SJSA1 (cell line): ENCODE measurements around the gene INTS7. TPM values are rescaled to one million over a fixed set of nuclear protein-coding genes. Genes with fewer than 3 reads are reported as not detected.
"Not testable (repeated sequence)": the region's sequence is repeated elsewhere in the genome, so short reads cannot be mapped to it uniquely, and the experiment has no call there.

Experiments used
- DNase-seq, 2 experiments: peaks; one replicate each; pipeline ENCODE4 v3.0.0-alpha.2; 2015 to 2020; ENCODE audit warnings: low spot score in 2 of 2, low read depth in 1 of 2
- H3K27ac ChIP-seq: fragments of 250-450 bp; sonication (Bioruptor Pico); 2 replicates; pipeline ENCODE4 v1.5.1; 2020; ENCODE audit warnings: mild to moderate bottlenecking, moderate library complexity
- H3K27me3 ChIP-seq: fragments of 250-450 bp; sonication (Bioruptor Pico); replicated peaks from 2 replicates; pipeline ENCODE4 v1.5.1; 2020; ENCODE audit warnings: mild to moderate bottlenecking, moderate library complexity
- H3K36me3 ChIP-seq: fragments of 250-450 bp; sonication (Bioruptor Pico); 2 replicates; pipeline ENCODE4 v1.5.1; 2020; ENCODE audit warnings: mild to moderate bottlenecking
- H3K4me1 ChIP-seq: fragments of 250-450 bp; sonication (Bioruptor Pico); replicated peaks from 2 replicates; pipeline ENCODE4 v1.6.1; 2021; ENCODE audit warnings: mild to moderate bottlenecking
- H3K4me3 ChIP-seq: fragments of 250-450 bp; sonication (Bioruptor Pico); 2 replicates; pipeline ENCODE4 v1.5.1; 2020; ENCODE audit warnings: mild to moderate bottlenecking
- H3K9me3 ChIP-seq: fragments of 250-450 bp; sonication (Bioruptor Pico); replicated peaks from 2 replicates; pipeline ENCODE4 v1.5.1; 2020; ENCODE audit warnings: mild to moderate bottlenecking
- total RNA-seq: library from RNA; depleted of rRNA; stranded (reverse); fragments of >200 nt; shearing (Covaris generic); gene quantifications from 2 replicates; pipeline ENCODE4 v1.2.3, GENCODE V29; 2014

Gene INTS7
- total RNA-seq, 1 experiment from 2014 or later, result 28.8 TPM

DNA sequence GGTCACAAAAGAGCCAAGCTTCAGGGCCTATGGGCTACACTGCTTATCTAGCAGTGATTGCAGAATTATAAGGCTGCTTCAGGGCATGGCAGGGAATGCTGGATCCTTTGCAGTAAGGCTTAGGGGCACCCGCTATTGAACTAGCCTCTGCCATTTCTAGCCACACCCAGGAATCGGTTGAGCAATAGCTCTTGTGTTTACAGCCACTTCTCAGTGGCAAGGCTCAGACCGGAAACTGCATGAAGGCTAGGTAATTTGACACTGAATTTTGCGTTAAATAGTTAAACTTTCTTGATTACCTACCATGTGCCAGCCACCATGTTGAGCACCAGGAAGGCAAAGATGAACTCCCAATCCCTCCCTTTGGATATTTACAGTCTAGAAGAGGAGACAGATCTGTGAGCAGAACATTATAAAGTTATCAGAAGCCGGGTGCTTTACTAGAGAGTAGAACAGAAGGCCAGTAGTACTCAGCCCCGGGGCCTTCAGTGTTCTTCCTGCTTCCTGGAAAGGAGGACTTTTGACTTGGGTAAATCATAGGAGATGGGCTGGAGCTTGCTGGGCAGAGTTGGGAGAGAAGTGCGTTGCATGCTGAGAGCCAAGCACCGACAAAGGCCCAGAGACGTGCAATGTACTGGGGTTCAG, 106.2 kb downstream of the INTS7 start:
- DNase-seq, result no peak

DNA sequence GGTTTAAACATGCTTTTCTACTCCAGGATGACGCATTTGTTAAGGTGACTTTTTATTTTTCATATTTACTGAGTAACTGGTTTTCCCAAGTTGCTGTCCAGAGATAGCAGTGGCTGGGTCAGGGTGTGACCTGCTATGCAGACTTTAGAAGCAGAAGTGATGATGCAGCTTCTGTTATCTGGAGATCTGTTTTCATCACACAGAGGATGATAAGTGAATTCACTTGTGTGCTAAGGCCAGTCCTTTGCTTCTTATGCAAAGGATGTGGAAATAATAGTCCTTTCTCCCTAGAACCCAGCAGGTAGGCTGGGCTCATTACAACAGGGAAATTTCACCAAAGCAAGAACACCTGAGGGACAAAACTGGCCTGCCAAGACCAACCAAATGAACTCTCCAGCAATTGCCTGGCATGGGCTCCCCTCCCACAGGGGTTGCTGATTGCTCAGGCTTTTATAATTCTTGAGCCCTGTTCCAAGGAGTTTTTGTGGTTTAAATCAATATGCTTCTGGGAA, 107.0 kb downstream of the INTS7 start:
- no peak for DNase-seq
- Histone ChIP-seq H3K27ac (no peak overlapping the region), H3K9me3 (no peaks in the 10 kb centered on the region), H3K4me3 (no peak overlapping the region), H3K4me1 (no peaks in the 10 kb centered on the region), H3K36me3 (no peaks in the 10 kb centered on the region), H3K27me3 (no peaks in the 10 kb centered on the region)

More for the DNA sequence above, 106.2 kb downstream of the INTS7 start:
- Histone ChIP-seq H3K4me3 (no peak overlapping the region), H3K27me3 (no peaks in the 10 kb centered on the region), H3K27ac (no peak overlapping the region), H3K36me3 (no peaks in the 10 kb centered on the region), H3K4me1 (no peaks in the 10 kb centered on the region), H3K9me3 (no peaks in the 10 kb centered on the region)

- H3K27ac ChIP-seq, result no peak overlapping the region
- H3K4me1 ChIP-seq, result no peaks in the 10 kb centered on the region
- no peaks in the 10 kb centered on the region for H3K9me3 ChIP-seq
- H3K36me3 ChIP-seq, result no peaks in the 10 kb centered on the region
- DNase-seq, result no peak
- H3K4me3 ChIP-seq, result no peak overlapping the region
- no peaks in the 10 kb centered on the region for H3K27me3 ChIP-seq
Observed at GRCh38 chr1:211925016-211925415, 110.3 kb downstream of the INTS7 start.

DNA sequence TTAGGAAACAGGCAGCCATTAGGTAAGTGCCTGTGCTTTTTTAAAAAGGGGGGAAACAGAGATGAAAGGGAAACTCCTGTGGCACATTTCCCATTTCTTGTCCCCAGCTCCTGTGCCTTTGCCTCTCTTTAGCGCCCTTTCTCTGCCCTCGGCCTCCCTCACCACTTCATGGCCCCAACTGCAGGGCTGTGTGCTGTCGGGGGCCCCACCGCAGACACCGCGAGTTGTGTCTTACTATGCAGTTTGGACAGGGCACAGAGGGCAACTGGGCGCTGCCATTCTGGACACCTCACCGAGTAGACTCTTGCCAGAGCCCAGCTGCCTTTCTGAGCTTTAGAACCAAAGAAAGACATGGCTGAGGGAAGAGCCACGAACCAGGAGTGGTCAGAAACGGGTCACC, 111.1 kb downstream of the INTS7 start:
- H3K27me3 ChIP-seq, result no peaks in the 10 kb centered on the region
- no peak overlapping the region for H3K27ac ChIP-seq
- H3K4me3 ChIP-seq, result no peak overlapping the region
- H3K4me1 ChIP-seq, result no peaks in the 10 kb centered on the region
- H3K36me3 ChIP-seq, result no peaks in the 10 kb centered on the region
- no peaks in the 10 kb centered on the region for H3K9me3 ChIP-seq
- no peak for DNase-seq

DNA sequence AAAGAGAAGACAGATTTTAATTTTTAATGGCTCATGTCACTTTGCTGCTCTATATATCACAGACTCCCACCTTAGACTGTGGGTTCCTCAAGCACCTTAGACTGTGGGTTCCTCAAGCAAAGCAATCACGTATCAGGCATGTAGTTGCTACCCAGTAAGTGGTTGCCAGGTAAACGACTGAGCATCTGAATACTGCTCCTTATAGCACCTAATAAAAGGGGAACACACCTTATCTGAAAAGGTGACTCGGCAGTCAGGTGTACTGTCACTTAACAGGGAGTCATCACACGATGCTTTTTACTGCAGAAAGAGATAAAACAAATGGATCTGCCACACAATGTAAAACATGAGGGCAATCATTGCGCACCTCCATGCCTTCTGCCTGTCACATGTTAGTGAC, 112.3 kb downstream of the INTS7 start:
- DNase-seq, result no peak
- no peaks in the 10 kb centered on the region for H3K9me3 ChIP-seq
- no peaks in the 10 kb centered on the region for H3K27me3 ChIP-seq
- no peaks in the 10 kb centered on the region for H3K36me3 ChIP-seq
- peaks cover 4% of the 10 kb centered on the region for H3K4me1 ChIP-seq
- no peak overlapping the region for H3K27ac ChIP-seq
- H3K4me3 ChIP-seq, result no peak overlapping the region

DNA sequence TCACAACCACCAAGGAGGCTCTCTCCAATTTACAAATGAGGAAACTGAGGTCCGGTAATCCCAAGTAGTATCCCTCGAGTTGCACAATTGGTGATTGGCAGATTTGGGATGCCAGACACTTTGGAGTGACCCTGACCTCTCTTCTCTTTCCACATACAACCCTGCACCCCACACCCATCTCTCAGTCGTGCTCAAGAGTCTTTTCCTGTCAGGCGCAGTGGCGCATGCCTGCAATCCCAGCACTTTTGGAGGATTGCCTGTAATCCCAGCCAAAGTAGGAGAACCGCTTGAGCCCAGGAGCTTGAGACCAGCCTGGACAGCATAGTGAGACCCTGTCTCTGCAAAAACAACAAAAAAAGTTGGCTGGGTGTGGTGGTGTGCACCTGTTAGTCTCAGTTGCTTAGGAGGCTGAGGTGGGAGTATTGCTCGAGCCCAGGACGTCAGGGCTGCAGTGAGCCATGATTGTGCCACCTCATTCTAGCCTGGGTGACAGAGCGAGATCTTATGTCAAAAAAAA, 113.7 kb downstream of the INTS7 start:
- Histone ChIP-seq H3K27ac (no peak overlapping the region), H3K27me3 (no peaks in the 10 kb centered on the region), H3K4me1 (peaks cover 9% of the 10 kb centered on the region), H3K9me3 (no peaks in the 10 kb centered on the region), H3K4me3 (no peak overlapping the region), H3K36me3 (no peaks in the 10 kb centered on the region)
- DNase-seq, result no peak

DNA sequence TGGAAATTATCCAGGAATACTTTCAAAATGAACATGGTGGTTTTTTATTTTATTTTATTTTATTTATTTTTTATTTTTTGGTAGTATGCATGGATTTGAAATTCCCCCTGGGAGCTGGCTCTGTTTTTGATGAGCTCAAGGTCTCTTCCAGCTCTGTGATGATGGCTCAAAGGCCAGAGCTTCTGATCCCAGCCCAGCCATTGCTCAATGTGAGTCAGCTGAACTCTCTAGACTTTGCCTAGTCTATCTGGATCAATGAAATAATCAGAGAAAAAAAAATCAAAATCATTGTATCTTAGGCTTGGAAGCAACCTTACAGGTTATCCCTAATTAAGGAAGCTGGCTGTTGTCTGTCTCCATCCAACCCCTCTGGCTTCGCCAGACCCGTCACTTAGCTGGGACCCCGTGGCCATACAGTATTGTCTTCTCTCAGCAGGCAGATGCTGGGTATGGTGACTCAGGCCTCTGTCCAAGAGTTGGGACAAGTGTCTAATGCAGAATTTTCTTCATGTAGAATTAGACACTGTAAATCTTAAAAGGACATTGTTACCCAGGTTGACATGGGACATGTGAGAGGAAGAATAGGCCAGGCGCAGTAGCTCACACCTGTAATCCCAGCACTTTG, 114.6 kb downstream of the INTS7 start:
- no peak for DNase-seq
- Histone ChIP-seq H3K27me3 (no peaks in the 10 kb centered on the region), H3K36me3 (no peaks in the 10 kb centered on the region), H3K4me3 (no peak overlapping the region), H3K27ac (no peak overlapping the region), H3K9me3 (no peaks in the 10 kb centered on the region), H3K4me1 (peaks cover 9% of the 10 kb centered on the region)

- no peaks in the 10 kb centered on the region for H3K27me3 ChIP-seq
- no peak overlapping the region for H3K27ac ChIP-seq
- no peak for DNase-seq
- no peak overlapping the region for H3K4me3 ChIP-seq
- peaks cover 9% of the 10 kb centered on the region for H3K4me1 ChIP-seq
- no peaks in the 10 kb centered on the region for H3K36me3 ChIP-seq
- H3K9me3 ChIP-seq, result no peaks in the 10 kb centered on the region
Observed at GRCh38 chr1:211920141-211920572, 115.2 kb downstream of the INTS7 start.

DNA sequence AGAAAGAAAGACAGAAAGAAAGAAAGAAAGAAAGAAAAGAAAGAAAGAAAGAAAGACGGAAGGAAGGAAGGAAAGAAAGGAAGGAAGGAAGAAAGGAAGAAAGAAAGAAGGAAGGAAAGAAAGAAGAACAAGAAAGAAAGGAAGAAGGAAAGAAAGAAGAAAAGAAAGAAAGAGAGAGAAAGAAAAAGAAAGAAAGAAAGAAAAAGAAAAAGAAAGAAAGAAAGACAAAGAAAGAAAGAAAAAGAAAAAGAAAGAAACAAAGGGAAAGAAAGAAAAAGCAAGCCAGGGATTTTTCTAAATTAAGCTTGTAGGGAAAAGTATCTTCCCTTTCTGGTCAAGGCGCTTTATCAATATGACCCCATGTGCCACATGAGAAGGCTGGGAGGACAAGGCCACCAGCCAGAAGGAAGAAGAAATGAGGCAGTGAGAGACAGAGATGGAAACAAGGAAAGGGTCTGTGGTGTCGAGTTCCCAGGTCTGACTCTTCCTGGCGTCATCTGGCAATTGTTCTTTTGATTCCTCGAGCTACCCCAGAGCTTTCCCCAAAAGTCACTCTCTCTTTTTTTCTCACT, 116.4 kb downstream of the INTS7 start:
- no peak overlapping the region for H3K27ac ChIP-seq
- H3K4me1 ChIP-seq, result peaks cover 9% of the 10 kb centered on the region
- H3K4me3 ChIP-seq, result no peak overlapping the region
- no peaks in the 10 kb centered on the region for H3K36me3 ChIP-seq
- no peaks in the 10 kb centered on the region for H3K27me3 ChIP-seq
- no peaks in the 10 kb centered on the region for H3K9me3 ChIP-seq
- no peak for DNase-seq

GRCh38 chr1:211916458-211916857, 118.9 kb downstream of the INTS7 start:
- H3K27me3 ChIP-seq, H3K27ac ChIP-seq, H3K4me3 ChIP-seq, DNase-seq, H3K4me1 ChIP-seq, H3K36me3 ChIP-seq, H3K9me3 ChIP-seq: not testable (repeated sequence)

- H3K9me3 ChIP-seq, result no peaks in the 10 kb centered on the region
- DNase-seq, result no peak
- H3K4me3 ChIP-seq, result no peak overlapping the region
- peaks cover 9% of the 10 kb centered on the region for H3K4me1 ChIP-seq
- H3K36me3 ChIP-seq, result no peaks in the 10 kb centered on the region
- H3K27me3 ChIP-seq, result no peaks in the 10 kb centered on the region
- H3K27ac ChIP-seq, result no peak overlapping the region
Observed at GRCh38 chr1:211915924-211916323, 119.4 kb downstream of the INTS7 start.

GRCh38 chr1:211912844-211913432, 122.4 kb downstream of the INTS7 start:
- H3K4me3 ChIP-seq, result no peak overlapping the region
- H3K27ac ChIP-seq, result no peak overlapping the region
- H3K27me3 ChIP-seq, result no peaks in the 10 kb centered on the region
- no peaks in the 10 kb centered on the region for H3K9me3 ChIP-seq
- DNase-seq, result no peak
- H3K4me1 ChIP-seq, result peaks cover 4% of the 10 kb centered on the region
- no peaks in the 10 kb centered on the region for H3K36me3 ChIP-seq

GRCh38 chr1:211912038-211912437, 123.3 kb downstream of the INTS7 start:
- H3K4me1 ChIP-seq, result no peaks in the 10 kb centered on the region
- DNase-seq, result no peak
- H3K27me3 ChIP-seq, result no peaks in the 10 kb centered on the region
- no peak overlapping the region for H3K27ac ChIP-seq
- no peak overlapping the region for H3K4me3 ChIP-seq
- H3K36me3 ChIP-seq, result no peaks in the 10 kb centered on the region
- no peaks in the 10 kb centered on the region for H3K9me3 ChIP-seq

GRCh38 chr1:211910913-211911485, 124.4 kb downstream of the INTS7 start:
- Histone ChIP-seq H3K36me3 (no peaks in the 10 kb centered on the region), H3K4me1 (no peaks in the 10 kb centered on the region), H3K4me3 (no peak overlapping the region), H3K27me3 (no peaks in the 10 kb centered on the region), H3K27ac (no peak overlapping the region), H3K9me3 (no peaks in the 10 kb centered on the region)
- DNase-seq, result no peak
